Measurements from ENCODE around the gene RTN4R.

RTN4R gene

GRCh38 chr22:20247010-20247505, 21.1 kb downstream of the RTN4R start:
- Histone ChIP-seq H3K9me2 (replicated peaks; ENCODE audit: control insufficient read depth, low read length) (no peaks in the 10 kb centered on the region), H3F3A (ENCODE audit: control insufficient read depth, insufficient read depth) (no peaks in the 10 kb centered on the region), H4K20me1 (ENCODE audit: control insufficient read depth, insufficient read depth, low read depth, low read length) (no peaks in the 10 kb centered on the region), H3K79me2 (ENCODE audit: control insufficient read depth, low read length) (no peaks in the 10 kb centered on the region), H3K4me2 (ENCODE audit: low read length) (peak overlapping the region; percentile 33; the same call in 1 of the 2 replicates), H3K4me1 (ENCODE audit: control insufficient read depth, low read length) (peaks cover 45% of the 10 kb centered on the region), H3K4me3 (ENCODE audit: low read length) (no peak overlapping the region), H3K36me3 (ENCODE audit: control insufficient read depth, low read length) (no peaks in the 10 kb centered on the region), H3K9me3 (ENCODE audit: control insufficient read depth, insufficient read depth, low read length) (no peaks in the 10 kb centered on the region), H3K27ac (ENCODE audit: low read depth, low read length) (no peak overlapping the region), H3K27me3 (ENCODE audit: control insufficient read depth, low read length) (no peaks in the 10 kb centered on the region)
- TF ChIP-seq CTCF (IDR thresholded peaks at IDR 0.05; ENCODE audit: low read depth, low read length, poor library complexity, severe bottlenecking) (peak; percentile 12), EZH2phosphoT487 (IDR thresholded peaks at IDR 0.05; ENCODE audit: borderline replicate concordance, low read length) (no peak)

GRCh38 chr22:20246368-20247009, 21.6 kb downstream of the RTN4R start:
- Histone ChIP-seq H3K4me3 (ENCODE audit: low read length) (no peak overlapping the region), H3K9me3 (ENCODE audit: control insufficient read depth, insufficient read depth, low read length) (no peaks in the 10 kb centered on the region), H3K79me2 (ENCODE audit: control insufficient read depth, low read length) (no peaks in the 10 kb centered on the region), H3K4me2 (ENCODE audit: low read length) (peak overlapping the region; percentile 33; the same call in 1 of the 2 replicates), H3K27ac (ENCODE audit: low read depth, low read length) (no peak overlapping the region), H3K4me1 (ENCODE audit: control insufficient read depth, low read length) (peaks cover 45% of the 10 kb centered on the region), H3K36me3 (ENCODE audit: control insufficient read depth, low read length) (no peaks in the 10 kb centered on the region), H3K9me2 (replicated peaks; ENCODE audit: control insufficient read depth, low read length) (no peaks in the 10 kb centered on the region), H4K20me1 (ENCODE audit: control insufficient read depth, insufficient read depth, low read depth, low read length) (no peaks in the 10 kb centered on the region), H3F3A (ENCODE audit: control insufficient read depth, insufficient read depth) (no peaks in the 10 kb centered on the region), H3K27me3 (ENCODE audit: control insufficient read depth, low read length) (no peaks in the 10 kb centered on the region)
- no peak for TF ChIP-seq EZH2phosphoT487 (IDR thresholded peaks at IDR 0.05; ENCODE audit: borderline replicate concordance, low read length)

DNA sequence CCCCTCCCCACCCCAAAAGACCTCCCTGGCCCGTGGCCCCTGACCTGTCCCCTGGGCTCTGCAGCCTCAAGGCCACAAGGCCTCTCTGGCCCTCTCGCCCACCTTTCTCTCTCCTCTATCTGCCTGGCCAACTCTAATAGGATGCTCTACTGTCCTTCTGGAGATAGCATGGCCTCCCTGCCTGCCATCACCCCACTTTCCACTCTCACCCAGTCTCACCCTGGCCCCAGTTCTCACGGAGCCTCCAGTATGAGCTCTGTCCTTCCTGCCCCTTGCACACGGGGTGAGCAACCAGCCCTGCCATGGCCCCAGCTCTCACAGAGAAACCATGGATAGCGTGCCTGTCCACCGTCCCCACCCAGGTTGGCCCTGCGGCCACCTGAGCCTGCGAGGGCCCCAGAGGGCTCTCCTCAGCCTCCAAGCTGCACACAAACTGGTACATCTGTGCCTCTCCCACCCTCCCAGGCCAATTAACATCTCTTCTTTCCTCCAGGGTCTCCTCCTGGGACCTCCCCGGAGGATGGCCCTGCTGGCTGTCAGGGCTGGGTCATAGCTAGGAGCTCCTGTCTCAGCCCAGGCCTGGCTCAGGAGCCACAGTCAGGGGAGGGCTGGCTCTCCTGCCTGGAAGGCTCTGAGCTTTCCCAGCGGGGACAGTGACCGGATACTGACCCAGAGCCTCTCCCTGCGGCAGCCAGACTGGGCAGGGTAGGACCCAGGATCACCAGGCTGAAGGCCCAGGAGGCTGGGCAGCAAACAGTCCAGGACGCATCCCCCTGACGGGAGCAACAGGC, 22.3 kb downstream of the RTN4R start:
- H3K4me1 ChIP-seq (ENCODE audit: control insufficient read depth, low read length): peaks cover 45% of the 10 kb centered on the region
- no peak for TF ChIP-seq EZH2phosphoT487 (IDR thresholded peaks at IDR 0.05; ENCODE audit: borderline replicate concordance, low read length)
- TF ChIP-seq CTCF (IDR thresholded peaks at IDR 0.05; ENCODE audit: low read depth, low read length, poor library complexity, severe bottlenecking): no peak
- 0 out of 2 replicates have a peak overlapping the region, but pooled peaks have one; percentile 59 for H3K4me2 ChIP-seq (ENCODE audit: low read length)

More for the DNA sequence above, 22.3 kb downstream of the RTN4R start:
- Histone ChIP-seq H3K4me3 (ENCODE audit: low read length) (no peak overlapping the region), H3K27ac (ENCODE audit: low read depth, low read length) (no peak overlapping the region), H3K9me2 (replicated peaks; ENCODE audit: control insufficient read depth, low read length) (no peaks in the 10 kb centered on the region), H4K20me1 (ENCODE audit: control insufficient read depth, insufficient read depth, low read depth, low read length) (no peaks in the 10 kb centered on the region), H3F3A (ENCODE audit: control insufficient read depth, insufficient read depth) (no peaks in the 10 kb centered on the region), H3K79me2 (ENCODE audit: control insufficient read depth, low read length) (no peaks in the 10 kb centered on the region), H3K27me3 (ENCODE audit: control insufficient read depth, low read length) (no peaks in the 10 kb centered on the region), H3K9me3 (ENCODE audit: control insufficient read depth, insufficient read depth, low read length) (no peaks in the 10 kb centered on the region), H3K36me3 (ENCODE audit: control insufficient read depth, low read length) (no peaks in the 10 kb centered on the region)

All from DOHH2 (cell line).